PC-9 (cell line): ENCODE data around the gene ADAMTS16. TPM values are rescaled to one million over a fixed set of nuclear protein-coding genes. Genes with fewer than 3 reads are reported as not detected.

Experiments used
- BruUV-seq: library from RNA; stranded (reverse); fragments of 400-500 nt; replicated peaks from 2 replicates; lab custom pipeline; 2021; lab: Mats Ljungman, UMichigan
- CTCF ChIA-PET: fragments of 300-600 bp; sonication (Branson Sonifier 250); formaldehyde crosslinking; loops from one replicate; lab custom pipeline; 2022; ENCODE audit warnings: antibody characterized with exemption; lab: Charles Lee
- POLR2A ChIA-PET: fragments of 300-600 bp; sonication (Branson Sonifier 250); formaldehyde crosslinking; loops from one replicate; lab custom pipeline; 2022; ENCODE audit warnings: antibody characterized with exemption; ENCODE audit not compliant: unreplicated experiment; lab: Charles Lee
- DNase-seq, 2 experiments: peaks; one replicate each; pipeline versions ENCODE4 v3.0.0 to v3.0.0-alpha.2; 2015 to 2022; ENCODE audit warnings: mixed read lengths in 1 of 2
- H2AFZ ChIP-seq: fragments of 200-600 bp; sonication (generic); 2 replicates; pipeline ENCODE4 v1.8.1; 2017; ENCODE audit warnings: antibody characterized with exemption
- H3F3A ChIP-seq: fragments of 200-600 bp; sonication (generic); 2 replicates; pipeline ENCODE4 v1.8.1; 2017; ENCODE audit warnings: antibody characterized with exemption, mild to moderate bottlenecking, low read depth; ENCODE audit not compliant: insufficient read depth
- H3K27ac ChIP-seq: fragments of 200-600 bp; sonication (generic); 2 replicates; pipeline ENCODE4 v1.6.1; 2016; ENCODE audit warnings: mixed run types
- H3K27me3 ChIP-seq: fragments of 200-600 bp; sonication (generic); 2 replicates; pipeline ENCODE4 v1.6.1; 2016; ENCODE audit warnings: low read depth, mixed run types; ENCODE audit not compliant: insufficient read depth
- H3K36me3 ChIP-seq: fragments of 200-600 bp; sonication (generic); 2 replicates; pipeline ENCODE4 v1.6.1; 2016; ENCODE audit warnings: low read depth, mixed run types
- H3K4me1 ChIP-seq: fragments of 200-600 bp; sonication (generic); replicated peaks from 2 replicates; pipeline ENCODE4 v1.6.1; 2016; ENCODE audit warnings: mixed run types; ENCODE audit not compliant: insufficient read depth
- H3K4me2 ChIP-seq: fragments of 200-600 bp; sonication (generic); 2 replicates; pipeline ENCODE4 v1.6.1; 2017; ENCODE audit warnings: mixed run types
- H3K4me3 ChIP-seq: fragments of 200-600 bp; sonication (generic); 2 replicates; pipeline ENCODE4 v1.6.1; 2016; ENCODE audit warnings: mixed run types
- H3K79me2 ChIP-seq: fragments of 200-600 bp; sonication (generic); 2 replicates; pipeline ENCODE4 v1.6.1; 2017; ENCODE audit warnings: low read depth, mixed run types
- H3K9me2 ChIP-seq: fragments of 200-600 bp; sonication (generic); 2 replicates; pipeline ENCODE4 v1.8.1; 2017; ENCODE audit warnings: mild to moderate bottlenecking; ENCODE audit not compliant: insufficient read depth
- H3K9me3 ChIP-seq: fragments of 200-600 bp; sonication (generic); 2 replicates; pipeline ENCODE4 v1.8.1; 2016; ENCODE audit warnings: low read depth; ENCODE audit not compliant: insufficient read depth
- H4K20me1 ChIP-seq: fragments of 200-600 bp; sonication (generic); 2 replicates; pipeline ENCODE4 v1.8.1; 2017; ENCODE audit not compliant: insufficient read depth
- CTCF ChIP-seq: fragments of 200-600 bp; sonication (generic); conservative IDR thresholded peaks from 2 replicates; pipeline ENCODE4 v1.6.1; 2017; ENCODE audit warnings: mixed run types, antibody characterized with exemption, mild to moderate bottlenecking, moderate library complexity
- EZH2 ChIP-seq: fragments of 200-600 bp; sonication (generic); IDR thresholded peaks from 2 replicates; pipeline ENCODE4 v1.8.0; 2017; ENCODE audit warnings: antibody characterized with exemption, low read depth
- intact Hi-C: fragments of 100-400 bp; cut with micrococcal nuclease; formaldehyde crosslinking; loops from one replicate; pipeline ENCODE4 v1.10.0; 2022; ENCODE audit not compliant: unreplicated experiment
- total RNA-seq: library from RNA; stranded (reverse); gene quantifications from 2 replicates; pipeline ENCODE4 v1.2.3, GENCODE V29; 2021

ADAMTS16 gene
- total RNA-seq, 1 experiment from 2014 or later, result 26.4 TPM

- no peak for DNase-seq
- ChIA-PET POLR2A (no interaction called here), CTCF (no interaction called here)
- no TSS peak for BruUV-seq
- Histone ChIP-seq H3K4me2 (no peak overlapping the region), H3K27ac (no peak overlapping the region), H3F3A (no peaks in the 10 kb centered on the region), H3K27me3 (no peaks in the 10 kb centered on the region), H3K4me3 (no peak overlapping the region), H4K20me1 (no peaks in the 10 kb centered on the region), H3K4me1 (peaks cover 9% of the 10 kb centered on the region), H3K36me3 (no peaks in the 10 kb centered on the region), H3K9me2 (no peaks in the 10 kb centered on the region), H3K79me2 (no peaks in the 10 kb centered on the region), H2AFZ (no peak overlapping the region), H3K9me3 (no peaks in the 10 kb centered on the region)
- TF ChIP-seq CTCF (no peak), EZH2 (no peak)
- intact Hi-C loops, result no loop called here
These were observed 222.9 kb downstream of the ADAMTS16 start for GRCh38 chr5:5363045-5363444.

GRCh38 chr5:5364932-5365331 is 224.8 kb downstream of the ADAMTS16 start:
- H3K9me2 ChIP-seq, result no peaks in the 10 kb centered on the region
- H3K4me2 ChIP-seq, result no peak overlapping the region
- POLR2A ChIA-PET, result no interaction called here
- intact Hi-C loops, result no loop called here
- no peak overlapping the region for H3K4me3 ChIP-seq
- no TSS peak for BruUV-seq
- H3K36me3 ChIP-seq, result no peaks in the 10 kb centered on the region
- DNase-seq, result no peak
- CTCF ChIA-PET, result no interaction called here
- no peaks in the 10 kb centered on the region for H3K27me3 ChIP-seq
- peaks cover 9% of the 10 kb centered on the region for H3K4me1 ChIP-seq
- no peak overlapping the region for H3K27ac ChIP-seq
- H3F3A ChIP-seq, result no peaks in the 10 kb centered on the region
- no peak overlapping the region for H2AFZ ChIP-seq
- TF ChIP-seq EZH2 (no peak), CTCF (no peak)
- H3K79me2 ChIP-seq, result no peaks in the 10 kb centered on the region
- H3K9me3 ChIP-seq, result no peaks in the 10 kb centered on the region
- H4K20me1 ChIP-seq, result no peaks in the 10 kb centered on the region

GRCh38 chr5:5367739-5368138 is 227.6 kb downstream of the ADAMTS16 start:
- H3K4me1 ChIP-seq, result peaks cover 6% of the 10 kb centered on the region
- no TSS peak for BruUV-seq
- H3K4me2 ChIP-seq, result no peak overlapping the region
- intact Hi-C loops, result no loop called here
- H3K36me3 ChIP-seq, result no peaks in the 10 kb centered on the region
- no peak for TF ChIP-seq CTCF
- TF ChIP-seq EZH2, result no peak
- no peaks in the 10 kb centered on the region for H3K9me2 ChIP-seq
- H3K27ac ChIP-seq, result no peak overlapping the region
- H3K4me3 ChIP-seq, result no peak overlapping the region
- H2AFZ ChIP-seq, result no peak overlapping the region
- no peak for DNase-seq
- no peaks in the 10 kb centered on the region for H3K27me3 ChIP-seq
- H4K20me1 ChIP-seq, result no peaks in the 10 kb centered on the region
- ChIA-PET POLR2A (no interaction called here), CTCF (no interaction called here)
- no peaks in the 10 kb centered on the region for H3K9me3 ChIP-seq
- no peaks in the 10 kb centered on the region for H3K79me2 ChIP-seq
- no peaks in the 10 kb centered on the region for H3F3A ChIP-seq
